ENCODE results near the gene SIRPA. TPM values are rescaled to one million over a fixed set of nuclear protein-coding genes. Genes with fewer than 3 reads are reported as not detected.

Gene SIRPA
- total RNA-seq, 1 experiment from 2014 or later: 6.0 TPM

- Histone ChIP-seq H4K20me1 (ENCODE audit: control insufficient read depth, insufficient read depth, insufficient read length) (no peaks in the 10 kb centered on the region), H3K56ac (ENCODE audit: insufficient read length, low read depth, low read length) (no peak overlapping the region), H3T11ph (ENCODE audit: low read length) (no peak overlapping the region), H3K9ac (ENCODE audit: extremely low read depth, insufficient read length, low read length) (no peak overlapping the region), H2BK15ac (ENCODE audit: low read depth, low read length) (no peak overlapping the region), H3K23ac (ENCODE audit: insufficient read length, low read depth, low read length) (no peak overlapping the region), H3K23me2 (ENCODE audit: insufficient read length, low read depth, low read length, poor library complexity, severe bottlenecking) (no peaks in the 10 kb centered on the region), H2AK5ac (ENCODE audit: insufficient read length, low read length) (no peak overlapping the region), H2BK20ac (ENCODE audit: low read depth, low read length, poor library complexity, severe bottlenecking) (no peak overlapping the region), H3K79me2 (ENCODE audit: insufficient read depth, low read length) (no peaks in the 10 kb centered on the region), H3K4me2 (ENCODE audit: insufficient read depth, insufficient read length, low read length) (no peak overlapping the region), H3K14ac (ENCODE audit: insufficient read depth, low read length) (no peak overlapping the region), H3K27me3 (ENCODE audit: insufficient read depth, low read length) (no peaks in the 10 kb centered on the region), H4K91ac (ENCODE audit: insufficient read length, low read depth, low read length) (no peak overlapping the region), H2AFZ (ENCODE audit: low read length) (no peak overlapping the region), H2BK5ac (ENCODE audit: insufficient read length, low read length) (no peak overlapping the region), H3K9me3 (ENCODE audit: control insufficient read depth, low read depth, low read length) (no peaks in the 10 kb centered on the region), H3K79me1 (ENCODE audit: insufficient read depth, low read depth, low read length, poor library complexity, severe bottlenecking) (no peaks in the 10 kb centered on the region), H4K5ac (ENCODE audit: insufficient read length, low read depth, low read length) (no peak overlapping the region), H2BK12ac (ENCODE audit: insufficient read length, low read depth, low read length) (no peak overlapping the region), H4K8ac (replicated peaks; ENCODE audit: insufficient read length, low read depth, low read length) (no peak overlapping the region), H3K18ac (ENCODE audit: insufficient read length, low read depth, low read length) (no peak overlapping the region), H2BK120ac (ENCODE audit: low read depth, low read length, poor library complexity, severe bottlenecking) (no peak overlapping the region), H3K27ac (ENCODE audit: insufficient read length, low read depth, low read length) (no peak overlapping the region), H3K4ac (ENCODE audit: low read depth, low read length) (no peak overlapping the region), H3K4me1 (ENCODE audit: insufficient read depth, low read length) (no peaks in the 10 kb centered on the region)
- WGBS (ENCODE audit: extremely low coverage, insufficient read length, low lambda C conversion rate): no CpG with 5 or more reads among the region's 5 CpGs
- Mint-ChIP-seq H3K27me3 (ENCODE audit: low read depth) (peaks cover 20% of the 10 kb centered on the region), H3K27ac (no peak overlapping the region), H3K4me3 (no peak overlapping the region), H3K4me1 (peaks cover 14 to 41% of the 10 kb centered on the region in 2 experiments; a peak in 3 of 4 replicates), H3K36me3 (ENCODE audit: insufficient read depth in 1 of 3, low read depth in 3 of 3) (no peaks in the 10 kb centered on the region), H3K9me3 (no peaks in the 10 kb centered on the region)
- TF ChIP-seq CTCF (conservative IDR thresholded peaks at IDR 0.05): no peak
- DNase-seq: no peak
Observed at GRCh38 chr20:1887321-1887720, 7.9 kb upstream of the SIRPA start.

Measured in H9 (cell line).